SK-N-SH treated with all-trans-retinoic acid at 6 μM for 48 hours (cell line): ENCODE results near the gene PPARG.

Source experiments
- ARNTL ChIP-seq: fragments of 450-650 bp; formaldehyde crosslinking; IDR thresholded peaks from 2 replicates; pipeline ENCODE4 v1.5.0; 2020; ENCODE audit warnings: low read depth, mild to moderate bottlenecking, moderate library complexity, borderline replicate concordance
- GLIS3 ChIP-seq: fragments of 250-450 bp; sonication (Bioruptor Pico); IDR thresholded peaks from 2 replicates; pipeline ENCODE4 v1.5.0; 2020; ENCODE audit warnings: mild to moderate bottlenecking, moderate library complexity
- ISL1 ChIP-seq: fragments of 250-450 bp; sonication (Bioruptor Pico); IDR thresholded peaks from 2 replicates; pipeline ENCODE4 v2.1.2; 2022; ENCODE audit warnings: mild to moderate bottlenecking, moderate library complexity
- PATZ1 ChIP-seq: fragments of 250-450 bp; sonication (Bioruptor Pico); IDR thresholded peaks from 2 replicates; pipeline ENCODE4 v1.8.0; 2020; ENCODE audit warnings: mild to moderate bottlenecking, moderate library complexity, borderline replicate concordance
- PPARA ChIP-seq: fragments of 250-450 bp; sonication (Bioruptor Pico); IDR thresholded peaks from 2 replicates; pipeline ENCODE4 v1.5.0; 2020; ENCODE audit warnings: mild to moderate bottlenecking, borderline replicate concordance
- RARB ChIP-seq: fragments of 250-450 bp; sonication (Bioruptor Pico); IDR thresholded peaks from 2 replicates; pipeline ENCODE4 v1.8.0; 2021; ENCODE audit warnings: mild to moderate bottlenecking, moderate library complexity
- TOX ChIP-seq: fragments of 250-450 bp; sonication (Bioruptor Pico); IDR thresholded peaks from 2 replicates; pipeline ENCODE4 v1.8.0; 2021; ENCODE audit warnings: mild to moderate bottlenecking, moderate library complexity, borderline replicate concordance
- ZFP3 ChIP-seq: fragments of 250-450 bp; sonication (Bioruptor Pico); IDR thresholded peaks from 2 replicates; pipeline ENCODE4 v1.5.0; 2020; ENCODE audit warnings: mild to moderate bottlenecking, moderate library complexity
- ZFP30 ChIP-seq: fragments of 450-650 bp; formaldehyde crosslinking; IDR thresholded peaks from 2 replicates; pipeline ENCODE4 v1.5.0; 2022; ENCODE audit warnings: mild to moderate bottlenecking, moderate library complexity
- TF ChIP-seq, protein P1 (sequence below): fragments of 250-450 bp; sonication (Bioruptor Pico); IDR thresholded peaks from 2 replicates; pipeline ENCODE4 v1.8.0; 2021; ENCODE audit warnings: low read depth, mild to moderate bottlenecking, moderate library complexity, borderline replicate concordance
- TF ChIP-seq, protein P2 (sequence below): fragments of 250-450 bp; sonication (Bioruptor Pico); IDR thresholded peaks from 2 replicates; pipeline ENCODE4 v1.5.1; 2020; ENCODE audit warnings: low read depth, mild to moderate bottlenecking, moderate library complexity

DNA sequence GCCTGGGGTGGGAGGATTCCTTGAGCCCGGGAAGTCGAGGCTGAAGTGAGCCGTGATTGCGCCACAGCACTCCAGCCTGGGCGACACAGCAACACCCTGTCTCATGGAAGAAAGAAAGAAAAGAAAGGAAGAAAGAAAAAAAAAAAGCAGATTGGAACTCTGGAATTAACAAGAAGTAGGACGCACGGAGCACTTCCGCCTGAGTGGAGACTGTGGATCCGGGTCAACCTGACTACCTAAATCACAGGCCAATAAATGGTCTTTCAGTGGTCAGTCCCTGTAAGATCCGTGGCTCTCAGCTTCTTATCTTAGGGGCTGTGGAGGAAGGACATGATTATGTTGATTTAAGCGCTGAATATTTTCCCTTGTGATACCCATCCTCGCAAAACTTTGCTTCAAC, 2.4 kb upstream of the PPARG start:
- TF ChIP-seq TOX (no peak), ZFP3 (CRISPR knock-in tag) (no peak), PATZ1 (CRISPR knock-in tag) (no peak), GLIS3 (CRISPR knock-in tag) (no peak), RARB (no peak), ARNTL (no peak), PPARA (CRISPR knock-in tag) (no peak), ISL1 (CRISPR knock-in tag) (no peak), ZFP30 (CRISPR knock-in tag) (no peak)
- TF ChIP-seq, protein P1, sequence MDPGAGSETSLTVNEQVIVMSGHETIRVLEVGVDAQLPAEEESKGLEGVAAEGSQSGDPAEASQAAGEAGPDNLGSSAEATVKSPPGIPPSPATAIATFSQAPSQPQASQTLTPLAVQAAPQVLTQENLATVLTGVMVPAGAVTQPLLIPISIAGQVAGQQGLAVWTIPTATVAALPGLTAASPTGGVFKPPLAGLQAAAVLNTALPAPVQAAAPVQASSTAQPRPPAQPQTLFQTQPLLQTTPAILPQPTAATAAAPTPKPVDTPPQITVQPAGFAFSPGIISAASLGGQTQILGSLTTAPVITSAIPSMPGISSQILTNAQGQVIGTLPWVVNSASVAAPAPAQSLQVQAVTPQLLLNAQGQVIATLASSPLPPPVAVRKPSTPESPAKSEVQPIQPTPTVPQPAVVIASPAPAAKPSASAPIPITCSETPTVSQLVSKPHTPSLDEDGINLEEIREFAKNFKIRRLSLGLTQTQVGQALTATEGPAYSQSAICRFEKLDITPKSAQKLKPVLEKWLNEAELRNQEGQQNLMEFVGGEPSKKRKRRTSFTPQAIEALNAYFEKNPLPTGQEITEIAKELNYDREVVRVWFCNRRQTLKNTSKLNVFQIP (CRISPR knock-in tag), result no peak
- TF ChIP-seq, protein P2, sequence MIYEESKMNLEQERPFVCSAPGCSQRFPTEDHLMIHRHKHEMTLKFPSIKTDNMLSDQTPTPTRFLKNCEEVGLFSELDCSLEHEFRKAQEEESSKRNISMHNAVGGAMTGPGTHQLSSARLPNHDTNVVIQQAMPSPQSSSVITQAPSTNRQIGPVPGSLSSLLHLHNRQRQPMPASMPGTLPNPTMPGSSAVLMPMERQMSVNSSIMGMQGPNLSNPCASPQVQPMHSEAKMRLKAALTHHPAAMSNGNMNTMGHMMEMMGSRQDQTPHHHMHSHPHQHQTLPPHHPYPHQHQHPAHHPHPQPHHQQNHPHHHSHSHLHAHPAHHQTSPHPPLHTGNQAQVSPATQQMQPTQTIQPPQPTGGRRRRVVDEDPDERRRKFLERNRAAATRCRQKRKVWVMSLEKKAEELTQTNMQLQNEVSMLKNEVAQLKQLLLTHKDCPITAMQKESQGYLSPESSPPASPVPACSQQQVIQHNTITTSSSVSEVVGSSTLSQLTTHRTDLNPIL (CRISPR knock-in tag), result no peak
